GM18519 (cell line): ENCODE results near the gene DENND2A.
"Not testable (repeated sequence)": the region's sequence is repeated elsewhere in the genome, so short reads cannot be mapped to it uniquely, and the experiment has no call there.

Source experiments
- ATAC-seq: cut with Tn5 transposase; IDR thresholded peaks from one replicate; pipeline ENCODE4 v1.9.1; 2021; ENCODE audit warnings: mild to moderate bottlenecking, moderate library complexity; ENCODE audit not compliant: unreplicated experiment, low FRiP score

DENND2A gene

GRCh38 chr7:140594131-140594691 is 46.4 kb downstream of the DENND2A start:
- no peak for ATAC-seq

GRCh38 chr7:140593672-140593982 is 47.0 kb downstream of the DENND2A start:
- no peak for ATAC-seq

- ATAC-seq: no peak
Measured at GRCh38 chr7:140592964-140593671, 47.5 kb downstream of the DENND2A start.

- ATAC-seq: no peak
Measured at GRCh38 chr7:140591180-140591902, 49.3 kb downstream of the DENND2A start.

GRCh38 chr7:140587243-140587642 is 53.4 kb downstream of the DENND2A start:
- no peak for ATAC-seq

- no peak for ATAC-seq
Measured at GRCh38 chr7:140586516-140586915, 54.1 kb downstream of the DENND2A start.

GRCh38 chr7:140585333-140585732 is 55.3 kb downstream of the DENND2A start:
- ATAC-seq: no peak

GRCh38 chr7:140584195-140584851 is 56.3 kb downstream of the DENND2A start:
- no peak for ATAC-seq

GRCh38 chr7:140581411-140581810 is 59.2 kb downstream of the DENND2A start:
- no peak for ATAC-seq

GRCh38 chr7:140577651-140578050 is 63.0 kb downstream of the DENND2A start:
- no peak for ATAC-seq

GRCh38 chr7:140576589-140576988 is 64.0 kb downstream of the DENND2A start:
- ATAC-seq: no peak

GRCh38 chr7:140571538-140572122 is 69.0 kb downstream of the DENND2A start:
- ATAC-seq: no peak

- no peak for ATAC-seq
Measured at GRCh38 chr7:140570120-140570519, 70.5 kb downstream of the DENND2A start.

GRCh38 chr7:140568021-140568813 is 72.4 kb downstream of the DENND2A start:
- no peak for ATAC-seq

GRCh38 chr7:140566186-140566585 is 74.4 kb downstream of the DENND2A start:
- ATAC-seq: not testable (repeated sequence)

- not testable (repeated sequence) for ATAC-seq
Measured at GRCh38 chr7:140565761-140566160, 74.9 kb downstream of the DENND2A start.

- no peak for ATAC-seq
Measured at GRCh38 chr7:140564643-140565042, 76.0 kb downstream of the DENND2A start.

- no peak for ATAC-seq
Measured at GRCh38 chr7:140562926-140563481, 77.6 kb downstream of the DENND2A start.

GRCh38 chr7:140559410-140559809 is 81.2 kb downstream of the DENND2A start:
- no peak for ATAC-seq
